HG03520 (cell line): ENCODE measurements around the gene CACNA1C.

Source experiments
- ATAC-seq: cut with Tn5 transposase; IDR thresholded peaks from one replicate; pipeline ENCODE4 v1.9.1; 2021; ENCODE audit warnings: mild to moderate bottlenecking, moderate library complexity; ENCODE audit not compliant: unreplicated experiment

The CACNA1C gene

DNA sequence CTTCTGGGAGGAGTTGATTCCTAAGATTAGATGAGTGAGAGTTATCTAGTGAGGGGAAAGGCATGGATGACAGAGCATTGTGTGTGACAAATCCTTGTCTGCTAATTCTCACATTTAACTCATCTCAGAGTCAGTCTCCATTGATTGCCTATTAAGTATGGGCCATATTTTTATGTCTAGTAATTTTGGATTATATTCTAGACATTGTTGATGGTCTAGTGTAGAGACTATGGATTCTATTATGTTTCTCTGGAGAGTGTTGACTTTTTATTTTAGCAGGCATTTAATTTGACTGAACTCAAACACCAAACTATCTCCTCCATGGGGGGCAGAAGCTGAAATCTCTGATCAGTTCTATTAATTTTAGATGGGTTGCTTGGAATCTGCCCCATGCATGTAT is 114.4 kb downstream of the CACNA1C start:
- ATAC-seq, result no peak

DNA sequence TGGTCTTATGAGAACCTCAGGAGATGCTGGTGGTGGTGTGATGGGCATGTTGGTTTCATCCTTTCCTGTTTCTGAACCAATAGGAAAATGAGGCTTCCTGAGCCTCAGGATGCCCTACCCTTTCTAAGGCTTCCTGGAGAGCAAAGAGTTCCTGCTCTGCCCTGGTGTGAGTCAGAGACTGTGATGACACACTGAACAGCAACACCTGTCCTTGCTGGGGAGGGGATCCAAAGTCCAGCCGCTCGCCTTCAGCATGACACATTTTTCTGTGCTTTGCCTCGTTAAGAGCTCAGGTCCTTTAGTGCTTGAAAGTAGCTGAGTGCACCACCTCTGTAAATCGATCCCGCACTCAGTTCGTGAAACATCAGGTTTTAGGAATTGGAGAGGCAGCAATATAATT is 116.0 kb downstream of the CACNA1C start:
- no peak for ATAC-seq

DNA sequence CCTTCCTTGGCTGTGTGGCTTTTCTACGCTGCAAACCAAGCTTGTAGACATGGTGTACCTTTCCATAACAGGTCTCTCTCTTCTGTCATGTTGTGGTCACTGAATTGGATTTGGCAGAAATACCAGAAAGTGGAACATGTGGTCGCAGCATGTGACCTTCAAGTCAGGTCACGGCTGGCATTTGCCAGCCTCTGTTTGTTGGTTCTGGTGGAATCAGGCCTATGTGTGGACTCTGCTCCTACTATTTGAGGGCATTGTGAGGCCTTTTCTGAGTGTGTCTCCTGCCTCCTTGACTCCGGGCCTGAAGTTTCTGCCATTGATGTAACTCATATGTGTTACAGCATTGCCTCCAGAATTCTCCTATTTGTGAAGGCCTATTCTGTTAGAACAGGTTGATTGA is 116.7 kb downstream of the CACNA1C start:
- no peak for ATAC-seq

DNA sequence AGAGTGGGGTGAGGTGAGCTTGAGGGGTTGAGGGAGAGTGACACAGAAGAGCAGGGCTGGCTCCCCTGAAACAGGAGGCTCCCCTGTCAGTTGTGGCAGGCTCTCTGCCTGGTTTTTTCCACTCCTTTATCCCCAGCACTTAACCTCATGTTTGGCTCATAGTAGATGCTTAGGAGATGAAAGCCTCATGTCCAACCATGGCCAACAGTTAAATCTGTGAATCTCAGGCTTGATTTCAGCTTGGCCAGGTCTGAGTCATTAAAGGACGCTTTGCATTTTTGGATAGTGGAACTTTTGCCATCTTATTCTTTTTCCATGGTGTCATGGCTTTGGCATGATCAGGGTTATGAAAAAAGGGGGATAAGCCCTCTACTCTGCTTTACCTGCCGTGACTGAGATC is 117.2 kb downstream of the CACNA1C start:
- no peak for ATAC-seq

DNA sequence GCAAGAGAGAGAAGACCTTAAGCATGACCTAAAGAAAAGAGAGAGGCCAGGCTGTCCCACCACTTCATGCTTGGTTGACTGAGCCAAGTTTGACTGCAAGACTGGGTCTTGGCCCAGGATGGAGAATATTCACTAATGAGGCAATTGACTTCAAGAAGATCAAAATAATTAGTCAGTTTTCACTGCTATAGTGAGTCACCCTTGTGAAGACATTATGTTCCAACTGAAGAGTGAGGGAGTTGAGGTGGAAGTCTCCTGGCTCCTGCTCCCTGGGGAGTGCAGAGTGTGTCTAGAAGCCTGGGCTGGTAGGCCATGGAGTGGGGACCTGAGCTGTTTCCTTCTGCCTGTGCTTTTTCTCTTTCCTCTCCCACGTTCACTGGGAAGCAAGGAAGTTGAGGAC is 117.6 kb downstream of the CACNA1C start:
- ATAC-seq, result no peak

DNA sequence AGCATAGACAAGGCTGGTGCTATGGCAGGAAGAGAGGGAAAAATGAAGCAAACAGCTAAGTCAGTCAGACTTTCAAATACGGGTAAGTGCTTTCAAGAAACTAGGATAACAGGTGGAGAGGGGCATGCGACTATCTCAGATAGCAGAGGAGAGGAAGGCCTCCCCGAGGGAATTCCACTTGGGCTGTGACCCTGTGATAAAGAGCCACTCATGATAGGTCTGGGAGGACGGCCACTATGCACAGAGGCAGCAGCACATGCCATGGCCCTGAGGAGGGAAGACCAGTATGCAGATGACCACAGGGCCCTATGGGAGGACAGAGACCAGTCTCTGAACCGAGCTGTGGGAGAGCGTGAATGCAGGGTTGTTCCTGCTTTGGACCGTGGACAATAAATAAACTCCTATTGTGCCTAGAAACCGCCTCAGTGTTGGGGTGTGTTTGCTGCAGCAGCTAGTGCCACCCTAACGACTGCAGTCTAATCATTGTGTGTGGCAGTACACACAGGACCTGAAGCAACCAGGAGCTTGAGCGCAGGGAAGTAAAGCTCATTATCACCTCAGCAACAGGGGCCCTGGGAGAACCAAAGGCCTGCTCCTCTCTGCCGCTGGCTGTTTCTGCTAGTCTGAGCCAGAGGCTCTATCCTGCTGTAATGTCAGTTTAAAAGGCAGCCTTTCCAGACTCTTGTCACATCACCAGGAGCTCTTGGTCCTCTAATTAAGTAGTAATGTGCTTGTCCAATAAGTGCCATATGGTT is 119.1 kb downstream of the CACNA1C start:
- ATAC-seq, result no peak

DNA sequence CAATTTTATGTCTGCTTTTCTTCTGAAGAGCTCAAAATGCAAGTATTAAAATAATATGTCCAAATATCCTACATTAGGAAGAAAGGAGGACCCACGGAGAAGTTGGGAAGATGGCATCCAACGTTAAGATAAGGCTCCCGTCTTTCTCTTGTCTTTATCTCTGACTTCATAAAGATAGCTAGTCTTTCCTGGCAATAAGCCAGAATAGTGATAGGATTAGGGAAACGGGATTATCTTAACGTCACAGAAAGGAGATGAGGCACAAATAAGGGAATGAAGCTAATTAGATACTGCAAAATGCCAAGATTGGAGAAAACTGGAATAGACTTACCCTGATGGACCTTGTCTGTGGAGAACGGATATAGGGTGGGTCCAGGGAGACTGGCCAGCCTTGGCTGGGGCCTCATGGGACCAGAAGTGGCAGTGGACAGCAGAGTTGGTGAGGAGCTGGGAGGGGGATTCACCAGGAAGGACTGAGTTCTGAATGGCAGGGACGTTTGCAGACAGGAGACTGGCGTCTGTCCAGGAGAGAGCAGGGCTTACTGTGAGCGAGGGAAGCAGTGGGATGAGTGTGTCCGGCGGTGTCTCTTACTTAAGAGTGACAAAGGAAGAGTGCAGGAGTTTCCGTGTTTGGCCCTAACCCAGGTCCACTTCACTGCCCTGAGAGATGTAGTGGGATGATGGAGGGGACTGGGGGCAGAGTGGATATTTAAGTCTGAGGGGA is 119.9 kb downstream of the CACNA1C start:
- ATAC-seq, result no peak

DNA sequence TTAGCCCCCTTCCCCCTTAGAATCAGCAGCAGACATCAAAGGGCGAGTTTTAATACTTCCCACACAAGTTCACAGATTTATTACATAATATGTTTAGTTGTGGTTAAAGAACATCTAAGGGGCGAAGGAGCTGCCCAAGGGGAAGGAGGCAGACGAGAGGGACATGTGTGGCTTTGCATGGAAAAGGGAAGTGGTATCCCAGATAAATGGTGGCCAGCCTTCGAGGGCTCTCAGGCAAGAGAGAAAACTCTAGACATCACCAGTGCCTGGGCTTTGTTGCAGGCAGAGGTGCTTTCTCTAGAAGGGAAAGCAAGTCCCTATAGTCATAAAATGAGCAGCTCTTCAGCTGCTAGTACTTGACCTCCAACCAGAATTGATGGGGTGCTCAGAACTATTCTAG is 121.2 kb downstream of the CACNA1C start:
- ATAC-seq, result no peak

DNA sequence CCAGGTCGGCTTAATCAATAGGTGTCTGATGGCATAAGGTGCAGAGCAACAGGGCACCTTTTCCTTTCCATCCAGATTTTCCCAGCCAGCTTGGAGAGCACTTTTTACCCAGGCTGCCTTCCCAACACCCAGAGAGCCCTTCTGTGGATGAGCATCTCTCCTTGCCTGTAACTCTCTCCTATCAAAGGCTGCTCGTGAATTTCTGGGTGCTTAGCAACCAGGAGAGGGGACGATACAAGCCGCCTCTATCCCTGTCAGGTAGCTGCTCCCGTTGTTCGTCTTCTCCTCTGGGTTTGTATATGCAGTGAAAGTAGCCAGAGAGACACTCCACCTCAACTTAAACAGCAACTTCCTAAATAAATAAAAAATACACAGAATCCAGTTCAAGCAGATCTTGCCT is 124.2 kb downstream of the CACNA1C start:
- no peak for ATAC-seq

DNA sequence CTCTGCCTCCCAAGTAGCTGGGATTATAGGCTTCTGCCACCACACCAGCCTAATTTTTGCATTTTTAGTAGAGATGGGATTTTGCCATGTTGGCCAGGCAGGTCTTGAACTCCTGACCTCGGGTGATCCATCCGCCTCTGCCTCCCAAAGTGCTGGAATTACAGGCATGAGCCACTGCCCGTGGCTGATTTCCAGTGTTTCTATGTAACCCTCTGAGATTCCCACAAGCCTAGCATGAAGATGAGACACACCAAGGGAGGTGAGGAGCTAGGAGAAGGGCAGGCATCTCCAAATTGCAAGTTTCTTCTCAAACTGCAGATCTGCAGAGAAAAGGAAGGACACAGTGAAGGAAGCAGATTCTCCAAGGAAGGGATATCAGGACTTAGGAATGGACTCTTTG is 125.0 kb downstream of the CACNA1C start:
- no peak for ATAC-seq

DNA sequence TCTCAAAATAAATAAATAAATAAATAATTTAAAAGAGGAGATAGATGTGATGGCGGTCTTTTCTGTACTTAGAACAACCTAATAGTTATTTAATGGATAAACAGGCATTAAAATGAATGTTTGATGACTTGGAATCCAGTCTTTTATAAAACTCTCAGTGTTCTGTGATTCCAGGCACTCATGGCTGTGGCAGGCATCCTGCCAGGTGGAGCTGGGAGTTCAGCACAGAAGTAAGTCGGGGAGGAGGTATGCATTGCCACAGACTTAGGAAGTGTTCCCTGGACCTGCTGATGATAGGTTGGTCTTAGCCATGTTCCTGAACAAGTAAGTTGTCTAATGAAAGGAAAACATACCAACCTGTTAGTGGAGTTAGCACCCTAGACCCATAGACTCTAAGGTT is 126.3 kb downstream of the CACNA1C start:
- no peak for ATAC-seq

DNA sequence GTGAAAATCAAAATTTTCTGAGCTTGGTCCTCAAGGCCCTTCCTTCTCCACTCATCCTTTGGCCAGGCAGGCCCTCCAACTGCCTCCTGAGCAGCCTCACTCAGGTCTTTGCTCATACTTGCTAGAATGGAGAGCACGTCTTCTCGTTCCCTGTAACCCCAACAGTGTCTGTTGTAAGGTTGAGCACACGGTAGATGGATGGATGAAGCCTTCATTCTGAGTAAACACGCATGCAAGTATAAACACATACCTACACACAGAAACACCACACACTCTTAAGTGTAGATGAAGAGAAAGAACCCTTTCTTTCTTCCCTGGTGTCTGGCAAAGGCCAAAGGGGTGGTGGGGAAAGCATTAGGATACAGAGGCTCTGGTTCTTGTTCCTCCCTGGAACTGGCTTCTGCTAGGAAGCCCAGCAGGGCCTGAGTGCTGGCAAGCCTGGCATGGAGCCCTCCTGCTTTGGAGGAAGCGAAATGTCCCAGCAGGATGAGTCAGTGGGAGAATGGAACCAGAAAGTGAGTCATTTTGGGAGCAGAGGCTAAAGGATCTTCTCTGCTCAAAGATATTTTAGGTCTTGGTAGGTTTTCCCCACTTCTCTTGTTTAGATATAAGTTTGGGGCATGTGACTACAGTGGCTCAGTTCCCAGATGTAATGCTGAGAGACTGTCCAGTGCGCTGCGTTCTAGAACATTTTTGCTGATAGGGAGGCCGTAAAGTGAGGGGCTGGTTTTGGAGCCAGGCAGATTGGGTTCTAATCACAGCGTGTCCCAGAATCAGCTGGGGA is 127.4 kb downstream of the CACNA1C start:
- no peak for ATAC-seq

DNA sequence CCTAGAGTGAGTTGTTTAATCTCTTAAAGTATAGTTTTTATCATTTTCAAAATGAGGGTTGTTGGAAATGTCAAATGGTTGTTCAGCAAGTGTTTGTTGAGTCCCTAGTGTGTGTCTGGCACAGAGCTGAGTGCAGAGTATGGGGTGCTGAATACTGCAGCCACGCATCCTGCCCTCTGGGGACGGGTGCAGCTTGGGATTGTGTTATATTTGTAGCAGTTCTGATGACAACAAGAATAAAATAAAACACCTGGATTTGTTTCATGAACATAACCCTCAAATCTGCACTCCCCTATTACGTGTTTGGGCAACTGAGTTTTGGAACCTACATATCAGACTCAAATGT is 127.9 kb downstream of the CACNA1C start:
- no peak for ATAC-seq

DNA sequence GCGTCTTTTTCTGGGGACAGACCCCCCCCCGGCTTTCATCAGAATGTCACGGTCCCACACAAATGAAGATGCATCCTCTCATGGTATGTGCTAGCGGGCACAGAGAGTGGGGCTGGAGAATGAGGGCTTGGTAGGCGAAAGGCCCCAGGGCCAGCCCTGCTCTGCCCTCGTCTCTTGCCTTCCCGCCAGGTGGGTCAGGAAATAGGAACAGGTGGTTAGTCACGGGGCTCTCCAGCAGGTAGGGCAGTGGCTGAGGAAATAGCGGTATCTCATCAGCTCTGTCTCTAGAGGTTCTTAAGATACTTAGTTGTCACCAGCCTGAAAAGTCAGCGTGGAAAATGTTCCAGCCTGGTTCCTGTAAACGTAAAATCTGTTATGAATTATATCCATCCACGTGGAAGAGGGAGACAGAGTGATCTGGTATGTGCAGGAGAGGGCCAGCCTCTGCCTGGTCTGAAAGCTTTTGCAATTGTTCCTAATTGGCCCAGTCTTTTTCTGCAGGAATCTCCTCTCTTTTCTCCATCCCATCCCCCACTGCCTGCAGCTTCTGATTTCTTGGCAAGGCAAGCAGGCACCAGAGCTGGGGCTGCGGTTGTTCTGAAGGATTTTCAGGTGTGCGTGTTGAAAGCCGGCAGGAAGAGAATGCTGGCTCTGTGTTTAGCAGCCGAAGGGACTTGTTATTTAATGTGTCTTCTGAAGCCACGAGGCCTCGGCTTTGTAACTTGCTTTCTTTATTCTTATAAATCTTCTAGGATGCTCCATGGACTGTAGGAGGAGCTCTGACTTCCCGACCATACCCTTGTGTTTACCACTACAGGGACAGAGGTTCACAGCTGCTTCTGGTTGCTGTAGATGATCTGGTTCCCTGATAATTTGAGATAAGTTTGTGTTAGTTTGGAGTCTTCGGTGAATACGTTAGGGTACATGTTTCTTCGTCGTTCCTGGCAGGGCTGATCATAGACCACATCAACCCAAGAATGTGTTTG is 131.1 kb downstream of the CACNA1C start:
- ATAC-seq, result no peak

DNA sequence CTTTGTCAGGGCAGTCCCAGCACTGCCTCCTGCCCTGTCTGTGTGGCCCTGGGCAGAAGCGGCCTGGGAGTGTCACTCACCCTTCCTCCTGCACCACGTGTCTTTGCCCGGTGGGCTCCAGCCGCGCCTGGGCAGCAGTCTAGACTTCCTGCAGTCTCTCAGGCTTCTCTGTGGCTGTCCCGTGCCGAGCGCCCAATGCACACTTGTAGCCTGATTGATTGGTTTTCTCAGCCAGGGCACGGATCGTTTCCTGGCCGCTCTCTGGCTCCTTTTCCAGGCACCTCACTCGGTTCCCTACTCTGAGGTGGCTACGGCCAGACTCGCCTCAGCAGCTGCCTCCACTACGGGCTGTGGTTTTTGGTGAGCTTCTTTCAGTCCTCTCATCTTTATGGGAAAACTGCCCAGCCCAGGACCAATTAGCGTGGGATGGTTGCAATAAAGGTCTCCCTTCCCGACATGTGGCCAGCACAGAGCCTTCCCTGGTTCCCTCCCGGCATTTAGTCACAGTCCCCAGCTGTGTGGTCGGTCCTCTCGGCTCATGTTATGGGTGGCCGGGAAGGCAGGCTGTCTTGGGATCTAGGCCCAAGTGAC is 133.1 kb downstream of the CACNA1C start:
- no peak for ATAC-seq

DNA sequence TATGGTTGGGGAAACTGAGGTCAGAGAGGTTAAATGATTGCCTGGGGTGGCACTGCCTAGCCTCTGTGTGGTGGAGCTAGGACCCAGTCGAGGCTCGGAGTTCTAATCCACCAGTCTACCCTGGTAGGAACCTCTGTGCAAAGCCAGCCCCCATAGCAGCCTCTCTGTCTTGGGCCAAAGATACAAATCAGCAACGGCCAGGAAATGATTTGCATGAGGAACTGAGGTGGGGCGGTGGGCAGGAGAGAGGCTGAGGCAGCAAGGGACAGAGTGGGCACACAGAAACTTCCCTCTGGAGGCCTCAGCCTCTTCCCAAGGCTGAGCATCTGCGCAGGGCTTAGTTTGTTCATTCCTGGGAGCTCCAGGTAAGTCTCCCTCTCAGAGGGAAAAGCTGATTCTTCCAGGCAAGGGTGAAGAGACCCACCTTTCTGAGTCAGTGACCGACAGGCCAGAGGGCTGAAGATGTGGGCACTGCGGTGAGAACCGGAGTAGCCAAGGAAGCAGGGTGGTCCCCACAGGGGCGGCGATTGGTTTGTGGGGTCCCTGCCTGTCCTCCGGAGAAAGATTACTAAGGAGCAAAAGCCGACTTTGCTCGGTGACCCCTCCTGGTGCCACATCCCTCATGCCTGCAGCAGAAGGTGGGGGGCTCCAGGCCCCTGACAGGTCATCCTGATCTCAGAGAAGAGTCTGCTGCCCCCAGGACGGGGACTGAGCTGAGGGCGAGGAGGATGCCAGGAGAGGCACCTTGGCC is 134.6 kb downstream of the CACNA1C start:
- no peak for ATAC-seq

DNA sequence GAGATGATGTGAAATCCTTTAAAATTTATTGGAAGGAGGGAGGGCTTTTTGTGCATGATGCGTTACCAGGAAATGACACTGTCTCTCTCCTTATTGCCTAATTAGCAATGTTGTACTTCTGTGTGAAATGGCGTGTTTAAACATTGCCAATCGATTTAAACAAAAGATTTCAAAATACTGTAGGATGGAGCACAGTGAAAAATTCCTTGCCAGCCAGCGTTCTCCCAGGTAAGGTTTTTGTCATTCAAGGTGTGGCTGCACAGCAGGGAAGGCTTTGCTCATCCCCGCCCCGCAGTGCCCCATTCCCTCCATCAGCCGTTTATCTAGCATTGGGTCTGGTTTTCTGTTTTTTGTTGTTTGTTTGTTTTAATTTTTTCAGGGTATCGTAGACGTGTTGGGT is 137.3 kb downstream of the CACNA1C start:
- no peak for ATAC-seq

DNA sequence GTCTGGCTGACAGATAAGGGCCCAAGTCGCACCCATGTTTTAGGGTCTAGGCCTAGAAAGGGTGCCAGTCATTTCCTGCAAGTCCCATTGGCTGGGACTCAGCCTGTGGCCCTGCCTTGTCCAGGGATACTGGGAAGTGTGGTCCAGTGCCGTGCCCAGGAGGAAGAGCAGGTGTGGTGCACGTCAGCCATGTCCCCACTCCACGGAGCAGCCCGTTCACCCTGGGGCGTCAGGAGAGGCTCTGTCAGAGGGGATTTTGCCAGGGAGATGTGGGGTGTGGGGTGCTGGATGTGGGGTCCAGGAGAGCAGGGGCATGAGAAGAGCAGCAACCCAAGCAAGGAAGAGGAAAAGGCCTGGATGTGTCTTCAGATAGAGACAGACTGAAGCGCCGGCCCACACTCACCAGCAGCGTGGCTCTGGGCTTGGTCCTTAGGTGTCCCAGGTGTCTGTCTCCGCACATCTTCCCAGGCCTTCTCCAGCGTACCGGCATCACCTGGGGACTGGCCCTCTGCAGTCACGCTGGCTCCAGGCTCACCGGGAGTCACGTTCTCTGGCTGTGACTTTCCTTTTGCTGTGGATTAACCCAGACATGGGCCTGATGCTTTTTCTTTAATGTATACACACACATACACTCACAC is 138.2 kb downstream of the CACNA1C start:
- ATAC-seq, result no peak

DNA sequence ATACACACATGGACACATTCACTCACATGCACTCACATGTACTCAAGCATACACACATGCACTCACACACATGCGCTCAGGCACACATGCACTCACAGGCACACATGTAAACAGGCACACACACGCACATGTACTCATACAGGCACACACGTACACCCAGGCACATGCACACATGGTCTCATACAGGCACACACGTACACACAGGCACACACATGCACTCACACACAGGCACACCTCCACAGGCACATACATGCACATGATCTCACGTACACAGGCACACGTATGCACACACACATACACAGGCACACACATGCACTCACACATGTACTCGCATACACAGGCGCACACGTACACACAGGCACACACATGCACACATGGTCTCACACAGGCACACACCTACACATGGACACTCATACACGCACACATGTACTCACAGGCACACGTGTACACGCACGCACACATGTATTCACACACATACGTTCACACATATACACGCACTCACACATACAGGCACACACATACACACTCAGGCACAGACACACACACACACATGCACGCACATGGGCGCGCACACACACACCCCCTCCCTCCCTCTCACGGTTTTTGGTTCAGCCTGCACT is 138.9 kb downstream of the CACNA1C start:
- ATAC-seq, result no peak
